Fibroblast of villous mesenchyme (primary cell): ENCODE measurements around the gene BNC2. TPM values are rescaled to one million over a fixed set of nuclear protein-coding genes. Genes with fewer than 3 reads are reported as not detected.
A peak's percentile ranks its signal among the peaks of the same experiment; 100 is the strongest.

Experiments
- DNase-seq: peaks from one replicate; pipeline ENCODE4 v3.0.0-alpha.2; 2010; ENCODE audit warnings: low read depth
- H3K4me3 ChIP-seq: 2 replicates; pipeline ENCODE4 v1.5.1; 2011; ENCODE audit warnings: low read depth, mild to moderate bottlenecking, low read length
- CTCF ChIP-seq: IDR thresholded peaks from 2 replicates; pipeline ENCODE4 v1.5.1; 2012; ENCODE audit warnings: low read depth, mild to moderate bottlenecking, low read length; ENCODE audit not compliant: insufficient read depth
- total RNA-seq: library from RNA; depleted of rRNA; stranded (reverse); fragments of >200 nt; gene quantifications from 2 replicates; pipeline ENCODE4 v1.2.3, GENCODE V29; 2012

BNC2 gene
- total RNA-seq, 1 donor = 33.7 TPM

- peak; percentile 85 for DNase-seq
- H3K4me3 ChIP-seq = peak overlapping the region; percentile 15
- no peak for TF ChIP-seq CTCF
Observed at GRCh38 chr9:16828340-16829281, 41.9 kb downstream of the BNC2 start.

GRCh38 chr9:16825971-16826625 is 44.4 kb downstream of the BNC2 start:
- TF ChIP-seq CTCF = no peak
- peak; percentile 98 for DNase-seq
- H3K4me3 ChIP-seq = peak overlapping the region; percentile 24

GRCh38 chr9:16825331-16825725 is 45.1 kb downstream of the BNC2 start:
- TF ChIP-seq CTCF = no peak
- no peak overlapping the region for H3K4me3 ChIP-seq
- peak; percentile 81 for DNase-seq

- peak; percentile 17 for TF ChIP-seq CTCF
- no peak overlapping the region for H3K4me3 ChIP-seq
- DNase-seq = peak; percentile 93
Observed at GRCh38 chr9:16824545-16825330, 45.7 kb downstream of the BNC2 start.

- DNase-seq = no peak
- no peak for TF ChIP-seq CTCF
- H3K4me3 ChIP-seq = no peak overlapping the region
Observed at GRCh38 chr9:16823906-16824305, 46.6 kb downstream of the BNC2 start.

- peak; percentile 48 for DNase-seq
- no peak for TF ChIP-seq CTCF
- no peak overlapping the region for H3K4me3 ChIP-seq
Observed at GRCh38 chr9:16821344-16821743, 49.1 kb downstream of the BNC2 start.
